Keratinocyte (primary cell): ENCODE data around the gene VSNL1. TPM values are rescaled to one million over a fixed set of nuclear protein-coding genes. Genes with fewer than 3 reads are reported as not detected.

Experiments used
- DNase-seq: peaks from one replicate; pipeline ENCODE4 v3.0.0-alpha.2; 2011; ENCODE audit warnings: low read depth, missing footprints, low spot score
- FAIRE-seq: peaks from 2 replicates; lab custom pipeline; 2011; peaks lifted over from hg19 to GRCh38; lab: Jason Lieb, UNC
- H2AFZ ChIP-seq: 2 replicates; pipeline ENCODE4 v1.6.0; 2012; ENCODE audit warnings: low read length, control low read depth, inconsistent platforms; ENCODE audit not compliant: control insufficient read depth
- H3K27ac ChIP-seq: 2 replicates; pipeline ENCODE4 v1.5.1; 2011; ENCODE audit warnings: low read length; ENCODE audit not compliant: control insufficient read depth, insufficient read depth
- H3K27me3 ChIP-seq: 3 replicates; pipeline ENCODE4 v1.6.0; 2011; ENCODE audit warnings: low read length; ENCODE audit not compliant: control insufficient read depth, insufficient read depth; ENCODE audit errors: extremely low read depth
- H3K36me3 ChIP-seq, 2 experiments: 2 replicates in 1 of 2; 3 replicates in 1 of 2; pipeline ENCODE4 v1.5.1; 2011; ENCODE audit warnings: low read length in 2 of 2, mild to moderate bottlenecking in 1 of 2; ENCODE audit not compliant: control insufficient read depth in 2 of 2, insufficient read depth in 2 of 2; ENCODE audit errors: extremely low read depth in 1 of 2
- H3K4me1 ChIP-seq: 3 replicates; pipeline ENCODE4 v1.5.1; 2011; ENCODE audit warnings: low read length; ENCODE audit not compliant: control insufficient read depth, insufficient read depth; ENCODE audit errors: extremely low read depth
- H3K4me2 ChIP-seq: 3 replicates; pipeline ENCODE4 v1.6.0; 2011; ENCODE audit warnings: low read depth, low read length; ENCODE audit not compliant: control insufficient read depth, insufficient read depth; ENCODE audit errors: extremely low read depth
- H3K4me3 ChIP-seq, 3 experiments: fragments of 200-600 bp in 1 of 3; sonication (generic) in 1 of 3; 2 replicates in 2 of 3; 3 replicates in 1 of 3; pipeline ENCODE4 v1.5.1; 2011 to 2016; ENCODE audit warnings: low read length in 3 of 3, mild to moderate bottlenecking in 3 of 3, control low read depth in 2 of 3, inconsistent platforms in 1 of 3, low read depth in 1 of 3, mixed read lengths in 1 of 3, mixed run types in 1 of 3, moderate library complexity in 1 of 3; ENCODE audit not compliant: control insufficient read depth in 2 of 3, insufficient read depth in 2 of 3; ENCODE audit errors: extremely low read depth in 1 of 3
- H3K79me2 ChIP-seq: 2 replicates; pipeline ENCODE4 v1.6.0; 2012; ENCODE audit warnings: low read length; ENCODE audit not compliant: control insufficient read depth, insufficient read depth
- H3K9ac ChIP-seq: 3 replicates; pipeline ENCODE4 v1.6.0; 2011; ENCODE audit warnings: low read length; ENCODE audit not compliant: control insufficient read depth, insufficient read depth; ENCODE audit errors: extremely low read depth
- H3K9me1 ChIP-seq: 3 replicates; pipeline ENCODE4 v1.6.0; 2011; ENCODE audit warnings: low read length; ENCODE audit not compliant: control insufficient read depth, insufficient read depth; ENCODE audit errors: extremely low read depth
- H3K9me3 ChIP-seq: 2 replicates; pipeline ENCODE4 v1.5.1; 2012; ENCODE audit warnings: low read depth, low read length; ENCODE audit not compliant: control insufficient read depth
- H4K20me1 ChIP-seq: 3 replicates; pipeline ENCODE4 v1.6.0; 2011; ENCODE audit warnings: low read length; ENCODE audit not compliant: control insufficient read depth, insufficient read depth; ENCODE audit errors: extremely low read depth
- EZH2 ChIP-seq: IDR thresholded peaks from one replicate; pipeline ENCODE4 v1.6.1; 2012; ENCODE audit warnings: inconsistent platforms, mild to moderate bottlenecking, low read length, moderate library complexity
- dilution Hi-C: fragments of 300-500 bp; cut with MboI; formaldehyde crosslinking; loops from one replicate; pipeline ENCODE4 v1.7.0; 2020; ENCODE audit warnings: low sequenced_read_pairs; ENCODE audit not compliant: extremely low pct_ligation_motif_present
- polyA plus RNA-seq, 5 experiments: library from polyadenylated mRNA; depleted of rRNA in 3 of 5; stranded (reverse) in 3 of 5; stranded (forward) in 1 of 5; unstranded in 1 of 5; fragments of >200 nt; gene quantifications; 1 replicate in 1 of 5; 2 replicates in 3 of 5; 3 replicates in 1 of 5; pipeline versions ENCODE4 v1.2.1 to v1.2.3, GENCODE V29; 2011 to 2012; ENCODE audit warnings: missing spikeins in 2 of 5, low read depth in 1 of 5, low replicate concordance in 1 of 5
- TF ChIP-seq, protein P1 (sequence below), 3 experiments: IDR thresholded peaks in 1 of 3; conservative IDR thresholded peaks in 1 of 3; optimal IDR thresholded peaks in 1 of 3; 2 replicates in 2 of 3; 3 replicates in 1 of 3; pipeline versions ENCODE3 to v1.5.1; 2011; ENCODE audit warnings: low read length in 3 of 3, mild to moderate bottlenecking in 3 of 3, moderate library complexity in 2 of 3, control low read depth in 1 of 3, inconsistent platforms in 1 of 3; ENCODE audit not compliant: insufficient read depth in 2 of 3; ENCODE audit errors: extremely low read depth in 1 of 3

VSNL1 gene
- polyA plus RNA-seq, 1 donor (not counting 4 experiments of a cell fraction or from before 2014, with no cell fraction given), result 32.1 TPM

DNA sequence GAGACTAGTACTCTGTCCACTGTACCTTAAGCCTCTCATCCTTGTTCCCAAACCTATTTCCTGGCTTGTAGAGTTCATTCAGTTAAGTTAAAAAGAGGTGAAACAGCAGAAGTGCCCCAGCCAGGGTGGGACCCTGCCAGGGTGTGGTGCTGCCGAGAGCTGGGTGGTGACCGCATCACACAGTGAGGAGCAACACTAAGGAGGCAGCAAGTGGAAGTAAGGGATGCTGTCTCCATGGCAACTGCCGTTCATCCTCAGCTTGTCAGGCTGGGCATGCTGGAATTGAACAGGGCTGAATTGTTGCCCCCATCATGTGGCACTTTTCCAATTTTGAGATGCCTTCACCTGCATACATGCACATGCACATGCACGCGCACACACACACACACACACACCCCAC, 77.0 kb downstream of the VSNL1 start:
- no peaks in the 10 kb centered on the region for H3K27me3 ChIP-seq
- no peaks in the 10 kb centered on the region for H3K9me1 ChIP-seq
- H3K4me3 ChIP-seq, result no peak overlapping the region
- DNase-seq (no peak), FAIRE-seq (no peak)
- no peak overlapping the region for H3K9ac ChIP-seq
- TF ChIP-seq EZH2, result no peak
- TF ChIP-seq, protein P1, sequence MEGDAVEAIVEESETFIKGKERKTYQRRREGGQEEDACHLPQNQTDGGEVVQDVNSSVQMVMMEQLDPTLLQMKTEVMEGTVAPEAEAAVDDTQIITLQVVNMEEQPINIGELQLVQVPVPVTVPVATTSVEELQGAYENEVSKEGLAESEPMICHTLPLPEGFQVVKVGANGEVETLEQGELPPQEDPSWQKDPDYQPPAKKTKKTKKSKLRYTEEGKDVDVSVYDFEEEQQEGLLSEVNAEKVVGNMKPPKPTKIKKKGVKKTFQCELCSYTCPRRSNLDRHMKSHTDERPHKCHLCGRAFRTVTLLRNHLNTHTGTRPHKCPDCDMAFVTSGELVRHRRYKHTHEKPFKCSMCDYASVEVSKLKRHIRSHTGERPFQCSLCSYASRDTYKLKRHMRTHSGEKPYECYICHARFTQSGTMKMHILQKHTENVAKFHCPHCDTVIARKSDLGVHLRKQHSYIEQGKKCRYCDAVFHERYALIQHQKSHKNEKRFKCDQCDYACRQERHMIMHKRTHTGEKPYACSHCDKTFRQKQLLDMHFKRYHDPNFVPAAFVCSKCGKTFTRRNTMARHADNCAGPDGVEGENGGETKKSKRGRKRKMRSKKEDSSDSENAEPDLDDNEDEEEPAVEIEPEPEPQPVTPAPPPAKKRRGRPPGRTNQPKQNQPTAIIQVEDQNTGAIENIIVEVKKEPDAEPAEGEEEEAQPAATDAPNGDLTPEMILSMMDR (optimal IDR thresholded peaks at IDR 0.05 in 1 of 3, IDR thresholded peaks at IDR 0.05 in 1 of 3, conservative IDR thresholded peaks at IDR 0.05 in 1 of 3; ENCODE audit: extremely low read depth in 1 of 3, insufficient read depth in 2 of 3, low read length in 3 of 3), result no peak
- no peaks in the 10 kb centered on the region for H3K79me2 ChIP-seq
- no peak overlapping the region for H3K4me2 ChIP-seq
- dilution Hi-C loops, result no loop called here
- H3K9me3 ChIP-seq, result no peaks in the 10 kb centered on the region
- H4K20me1 ChIP-seq, result no peaks in the 10 kb centered on the region
- H3K36me3 ChIP-seq, result no peaks in the 10 kb centered on the region
- H3K27ac ChIP-seq, result no peak overlapping the region
- H2AFZ ChIP-seq, result no peak overlapping the region
- peaks cover 39% of the 10 kb centered on the region for H3K4me1 ChIP-seq

DNA sequence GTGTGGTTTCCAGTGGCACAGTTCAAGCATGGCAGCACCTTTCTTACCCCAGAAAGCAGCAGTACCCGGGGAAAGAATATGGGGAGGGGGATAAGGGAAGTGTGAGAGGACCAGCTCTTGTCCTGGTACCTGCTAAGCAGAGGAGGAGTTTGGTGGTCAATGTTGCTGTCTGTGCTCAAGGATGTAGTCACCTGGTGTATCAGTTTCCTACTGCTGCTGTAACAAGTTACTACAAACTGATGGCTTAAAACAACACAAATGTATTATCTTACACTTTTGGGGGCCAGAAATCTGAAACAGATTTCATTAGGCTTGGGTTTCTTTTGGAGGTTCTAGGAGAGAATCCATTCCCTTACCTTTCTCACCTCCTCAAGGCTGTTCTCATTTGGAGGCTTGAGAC, 77.5 kb downstream of the VSNL1 start:
- no peak overlapping the region for H3K27ac ChIP-seq
- no peak overlapping the region for H2AFZ ChIP-seq
- no peak overlapping the region for H3K4me3 ChIP-seq
- H3K4me2 ChIP-seq, result no peak overlapping the region
- TF ChIP-seq EZH2, result no peak
- TF ChIP-seq, protein P1 (optimal IDR thresholded peaks at IDR 0.05 in 1 of 3, IDR thresholded peaks at IDR 0.05 in 1 of 3, conservative IDR thresholded peaks at IDR 0.05 in 1 of 3; ENCODE audit: extremely low read depth in 1 of 3, insufficient read depth in 2 of 3, low read length in 3 of 3), result no peak
- dilution Hi-C loops, result no loop called here
- no peaks in the 10 kb centered on the region for H3K9me1 ChIP-seq
- DNase-seq, result no peak
- H3K36me3 ChIP-seq, result no peaks in the 10 kb centered on the region
- no peaks in the 10 kb centered on the region for H3K9me3 ChIP-seq
- peaks cover 39% of the 10 kb centered on the region for H3K4me1 ChIP-seq
- H4K20me1 ChIP-seq, result no peaks in the 10 kb centered on the region
- H3K27me3 ChIP-seq, result no peaks in the 10 kb centered on the region
- H3K9ac ChIP-seq, result no peak overlapping the region
- FAIRE-seq, result no peak
- H3K79me2 ChIP-seq, result no peaks in the 10 kb centered on the region
